Globus pallidus (tissue), 1 donor: ENCODE data around the gene PLXDC2.

ENCODE experiments used
- DNase-seq: peaks from one replicate; pipeline ENCODE4 v3.0.0-alpha.2; 2015; ENCODE audit warnings: low spot score

Gene PLXDC2

DNA sequence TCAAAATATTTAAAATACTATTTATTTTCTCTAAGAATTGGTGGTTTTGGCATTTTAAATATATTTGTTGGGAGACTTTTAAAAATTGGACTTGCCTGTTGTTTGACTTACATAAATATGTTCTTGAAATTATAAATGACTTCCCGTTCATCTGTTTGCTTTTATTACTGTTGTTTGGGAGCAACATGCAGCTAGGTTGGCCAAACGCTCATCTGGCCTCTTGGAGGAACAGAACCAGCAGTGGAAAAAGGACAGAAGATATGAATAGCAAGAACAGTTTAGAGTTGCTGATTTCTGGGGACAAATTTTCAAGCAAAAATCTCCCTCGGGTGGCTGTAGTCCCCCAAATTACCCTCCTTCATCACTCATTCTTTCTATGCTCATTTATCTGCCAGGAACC lies 41.6 kb downstream of the PLXDC2 start:
- no peak for DNase-seq

DNA sequence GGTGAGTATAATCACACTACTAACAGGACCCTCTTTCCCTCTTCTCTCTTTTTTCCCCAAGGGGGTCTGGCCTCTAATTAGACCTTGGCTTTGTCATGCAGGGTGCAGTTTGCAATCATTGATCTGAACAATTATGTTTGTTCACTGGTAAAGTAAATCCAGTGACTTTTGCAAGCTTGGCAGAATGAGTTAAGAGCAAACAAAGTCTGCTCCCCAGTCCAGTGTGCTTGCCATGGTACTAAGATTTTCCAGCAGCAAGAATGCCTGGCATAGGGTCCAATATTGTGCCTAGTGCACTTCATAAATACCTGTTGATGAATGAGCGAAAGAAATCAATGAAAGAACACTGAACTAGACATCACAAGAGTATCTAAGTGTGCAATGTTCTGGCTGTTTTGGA lies 43.9 kb downstream of the PLXDC2 start:
- no peak for DNase-seq

DNA sequence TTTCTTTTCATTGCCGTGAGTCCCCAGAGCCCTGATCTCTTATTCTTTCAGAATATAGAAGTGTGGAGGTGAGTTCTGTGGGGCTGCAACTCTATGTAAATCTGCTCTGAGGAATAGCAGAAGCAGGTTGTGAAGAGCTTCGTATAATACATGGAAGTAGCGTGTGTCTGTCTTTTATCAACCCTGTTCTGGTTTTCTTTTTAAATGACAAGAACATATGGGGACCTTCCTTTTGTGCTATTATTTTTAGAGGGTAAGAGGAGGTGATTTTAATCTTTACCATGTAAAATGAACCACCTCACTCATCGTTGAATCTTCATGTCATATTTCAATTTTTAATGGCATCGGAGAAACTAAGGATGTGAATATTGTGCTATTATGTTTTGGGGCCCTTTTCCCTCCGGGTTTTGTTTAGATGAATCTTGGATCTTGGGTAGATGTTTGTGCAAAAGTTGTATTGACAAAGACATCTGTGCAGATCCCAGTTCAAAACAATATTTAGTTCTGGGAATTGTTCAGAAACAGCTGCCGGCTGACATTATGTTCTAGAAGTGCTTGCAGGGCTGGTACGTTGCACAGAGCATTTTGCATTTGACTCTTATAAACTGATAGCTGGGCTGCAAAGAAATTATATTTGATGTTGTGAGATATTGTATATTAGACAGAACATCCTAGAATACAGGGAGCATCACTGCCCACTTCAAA lies 46.7 kb downstream of the PLXDC2 start:
- DNase-seq, result no peak

DNA sequence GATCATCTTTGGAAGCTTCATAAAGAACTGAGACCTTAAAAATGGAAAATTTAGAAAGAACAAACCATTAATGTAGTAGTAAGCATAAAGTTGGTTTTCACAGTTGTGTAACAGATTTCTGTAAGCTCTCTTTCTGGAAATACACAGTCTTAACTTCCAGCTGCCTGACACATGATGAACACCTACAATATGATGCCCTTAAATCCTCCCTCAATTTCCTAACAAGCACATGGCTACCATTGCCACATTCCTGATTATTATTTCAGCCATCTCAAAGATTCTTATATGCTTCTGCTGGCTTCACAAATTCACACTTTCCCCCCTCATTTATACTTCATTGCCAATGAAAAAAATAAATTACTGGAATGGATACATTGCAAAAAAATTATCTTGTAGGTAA lies 49.4 kb downstream of the PLXDC2 start:
- DNase-seq, result no peak

DNA sequence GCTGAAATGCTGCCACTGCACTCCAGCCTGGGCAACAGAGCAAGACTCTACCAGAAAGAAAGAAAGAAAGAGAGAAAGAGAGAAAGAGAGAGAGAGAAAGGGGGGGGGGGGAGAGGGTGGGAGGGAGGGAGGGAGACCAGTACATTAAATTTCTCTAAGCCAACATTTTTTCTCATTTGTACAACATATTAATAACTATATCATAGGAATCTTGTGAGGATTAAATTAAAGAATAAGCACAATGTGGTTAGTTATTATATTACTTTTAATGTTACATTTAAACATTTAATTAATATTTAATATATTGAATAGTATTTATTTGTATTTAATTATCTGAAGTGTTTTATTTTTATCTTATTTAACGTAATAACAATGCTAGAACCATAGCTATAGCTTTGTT lies 53.1 kb downstream of the PLXDC2 start:
- DNase-seq, result no peak

DNA sequence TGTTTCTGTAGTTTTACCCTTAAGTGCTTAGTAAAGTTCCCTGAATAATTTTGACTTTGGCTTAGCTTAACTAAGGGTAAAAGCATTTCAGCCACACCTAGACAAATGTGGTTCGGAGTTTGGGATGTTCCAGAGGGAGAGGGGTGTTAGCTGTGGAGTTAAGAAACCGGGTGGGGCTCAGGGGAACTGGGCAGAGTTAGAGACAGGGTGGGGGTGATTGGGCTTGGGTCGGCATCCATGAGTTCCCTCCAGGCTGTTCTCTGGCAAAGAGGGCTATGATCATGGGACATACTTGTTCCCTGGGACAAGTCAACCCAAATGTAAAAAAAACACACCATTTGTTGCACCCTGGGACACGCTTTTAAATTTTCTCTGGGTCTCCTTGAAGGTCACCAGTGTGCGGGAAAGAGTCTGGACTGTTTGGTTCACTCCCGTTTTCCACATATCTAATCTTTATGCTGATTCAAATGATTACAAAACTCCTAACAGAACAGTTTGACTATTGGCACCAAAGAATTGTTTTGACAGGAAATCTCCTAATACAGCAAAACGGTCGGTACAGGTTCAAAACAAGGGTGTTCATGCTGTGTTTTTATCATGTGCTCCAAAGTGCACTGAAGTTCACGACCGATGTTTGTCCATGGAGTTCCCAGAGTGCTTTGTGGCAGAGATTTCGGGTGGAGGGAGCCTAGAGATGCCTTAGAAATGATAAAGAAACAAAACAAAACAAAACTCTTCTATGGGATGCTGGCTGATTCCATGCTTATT lies 56.5 kb downstream of the PLXDC2 start:
- no peak for DNase-seq

DNA sequence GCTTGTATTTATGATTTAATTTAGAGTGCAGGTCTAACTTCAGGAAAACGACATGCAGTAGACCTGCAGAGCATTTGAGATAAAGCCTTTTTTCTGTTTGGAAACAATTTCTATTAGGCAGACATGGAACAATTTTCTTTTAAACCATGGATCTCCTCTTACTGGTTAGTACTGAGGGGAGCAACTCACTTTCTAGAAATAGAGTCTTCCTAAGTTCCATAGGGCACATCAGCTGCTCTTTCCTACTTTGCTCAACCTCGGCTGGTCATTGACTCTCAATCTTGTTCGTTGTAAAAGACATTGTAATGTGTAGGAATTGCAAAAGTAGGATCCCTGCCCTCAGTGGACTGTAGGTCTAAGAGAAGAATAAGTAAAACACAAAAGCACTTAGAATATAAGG lies 58.0 kb downstream of the PLXDC2 start:
- no peak for DNase-seq

DNA sequence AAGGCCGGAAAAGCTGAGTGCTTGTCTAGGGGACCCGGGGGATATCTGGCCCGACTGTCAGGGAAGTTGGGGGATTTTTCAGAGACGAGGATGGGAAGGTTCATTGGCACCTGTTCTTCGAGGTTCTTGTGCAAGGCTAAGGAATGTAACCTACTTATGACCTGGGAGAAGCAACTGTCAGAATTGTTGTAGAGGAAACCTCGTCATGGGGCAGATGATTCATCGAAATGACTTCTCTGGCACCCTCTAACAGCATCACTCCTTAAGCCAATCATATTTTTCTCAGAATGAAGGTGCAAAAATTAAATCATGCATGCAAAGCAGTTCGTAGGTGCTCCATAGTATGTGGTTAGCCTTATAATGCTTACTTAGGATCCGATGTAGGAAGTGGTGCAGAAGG lies 58.6 kb downstream of the PLXDC2 start:
- no peak for DNase-seq

DNA sequence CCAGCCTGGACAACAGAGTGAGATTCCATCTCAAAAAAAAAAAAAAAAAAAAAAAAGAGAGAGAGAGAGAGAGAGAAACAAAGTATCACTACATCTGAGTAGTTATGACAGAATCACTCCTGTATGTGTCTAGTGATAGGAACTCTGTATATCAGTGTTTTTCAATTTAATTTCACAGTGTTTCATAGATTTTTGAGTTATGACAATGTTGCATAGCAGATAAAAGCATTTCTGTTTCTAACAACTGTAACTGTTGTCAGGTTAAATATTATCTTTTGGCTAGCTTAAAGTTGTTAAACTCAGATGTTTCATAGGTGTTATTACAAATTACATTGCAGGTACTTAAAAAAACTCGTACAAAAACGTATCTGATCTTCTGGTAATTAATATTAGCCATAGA lies 60.3 kb downstream of the PLXDC2 start:
- DNase-seq, result no peak

DNA sequence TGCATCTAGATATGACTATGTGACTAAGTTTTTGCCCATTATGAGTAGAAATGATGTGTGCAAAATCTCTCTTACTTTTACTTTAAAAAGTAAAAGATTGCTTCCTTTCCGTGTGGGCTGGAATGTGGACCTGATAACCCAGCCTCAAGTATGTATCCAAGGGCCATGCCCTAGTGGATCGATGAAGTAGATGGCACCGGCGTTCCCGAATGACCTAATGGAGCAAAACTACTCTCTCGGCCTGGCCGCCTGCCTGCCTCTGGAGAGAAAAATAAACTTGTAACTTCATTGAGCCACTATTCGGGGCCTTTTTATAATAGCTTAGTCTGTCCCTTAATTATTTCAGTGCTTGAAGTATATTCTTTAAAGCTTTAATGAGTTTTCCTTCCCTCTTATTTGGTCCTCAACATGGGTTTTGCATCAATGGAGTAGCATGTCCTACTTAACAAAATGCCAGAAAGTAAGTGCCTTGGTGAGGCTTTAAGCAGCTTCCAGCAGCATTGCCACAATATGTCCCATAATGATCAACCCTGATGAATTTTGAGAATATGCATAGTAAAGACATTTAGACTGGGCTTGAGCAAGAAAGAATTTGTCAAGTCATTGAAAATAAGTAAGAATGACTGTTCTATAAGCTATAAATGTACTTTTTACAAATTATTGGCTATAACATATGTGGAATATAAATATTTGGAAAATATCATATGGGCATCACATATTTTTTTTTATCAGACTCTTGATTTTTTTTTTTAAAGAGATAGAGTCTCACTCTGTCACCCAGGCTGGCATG lies 61.4 kb downstream of the PLXDC2 start:
- no peak for DNase-seq

DNA sequence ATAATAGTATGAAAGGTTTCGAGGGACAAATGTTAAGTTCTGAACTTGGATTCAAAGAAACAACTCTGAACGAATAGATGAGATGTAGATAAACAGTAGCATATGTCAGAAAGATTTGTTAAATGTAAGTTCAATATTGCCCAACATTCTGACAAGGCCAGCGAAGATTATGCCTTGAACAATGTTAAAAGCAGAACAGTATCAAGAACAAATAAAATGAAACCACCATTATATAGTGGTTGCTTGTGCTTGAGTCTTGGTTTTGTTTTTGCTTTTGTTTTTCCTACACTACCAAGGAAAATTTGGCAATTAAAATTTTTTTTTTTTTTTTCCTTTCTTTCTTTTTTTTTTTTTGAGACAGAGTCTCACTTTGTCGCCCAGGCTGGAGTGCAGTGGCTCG lies 66.4 kb downstream of the PLXDC2 start:
- no peak for DNase-seq

DNA sequence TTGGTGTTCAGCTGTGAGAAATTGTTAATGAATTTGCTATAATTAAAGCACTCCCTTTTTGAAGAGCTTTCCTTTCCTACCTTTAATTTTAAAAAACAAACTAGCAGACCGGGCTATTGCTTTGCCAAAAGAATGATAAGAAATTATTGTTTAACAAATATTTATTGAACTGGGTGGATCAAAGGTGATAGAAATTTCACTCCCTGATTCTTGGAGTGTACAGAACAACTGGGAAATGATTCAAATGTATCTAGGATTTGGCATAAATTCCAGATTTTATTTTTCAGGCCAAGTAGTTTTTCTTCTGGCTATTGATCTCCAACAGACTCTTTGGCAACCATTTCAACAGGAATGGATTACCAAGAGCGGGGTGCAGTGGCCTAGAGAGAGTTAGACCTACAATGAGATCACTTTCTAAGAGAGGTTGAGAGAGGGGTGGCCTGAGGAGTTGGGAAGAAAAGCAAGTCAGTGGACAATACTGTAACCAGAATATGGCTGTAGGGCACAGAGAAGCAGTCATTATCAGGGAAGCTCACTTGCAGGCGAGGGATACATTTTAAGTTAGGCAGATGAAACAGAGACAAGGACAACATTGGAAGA lies 71.9 kb downstream of the PLXDC2 start:
- DNase-seq, result no peak

DNA sequence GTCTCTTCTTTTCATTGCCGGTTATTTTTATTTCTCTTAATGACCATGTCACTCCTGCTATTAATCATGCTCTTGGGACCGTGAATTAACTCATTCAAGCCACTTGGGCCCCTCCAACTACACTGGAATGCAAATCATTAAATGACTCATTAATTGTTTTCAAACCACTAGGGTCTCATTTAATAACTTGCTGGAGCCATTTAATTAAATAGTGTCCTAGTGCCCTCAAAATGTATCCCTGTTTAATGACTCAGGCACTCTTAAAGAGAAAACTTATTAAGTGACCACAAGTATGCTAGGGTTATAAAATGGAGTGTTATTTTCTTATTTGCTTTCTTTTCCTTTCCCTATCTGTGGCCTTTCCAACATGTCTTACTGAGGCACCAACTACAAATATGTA lies 73.0 kb downstream of the PLXDC2 start:
- no peak for DNase-seq

DNA sequence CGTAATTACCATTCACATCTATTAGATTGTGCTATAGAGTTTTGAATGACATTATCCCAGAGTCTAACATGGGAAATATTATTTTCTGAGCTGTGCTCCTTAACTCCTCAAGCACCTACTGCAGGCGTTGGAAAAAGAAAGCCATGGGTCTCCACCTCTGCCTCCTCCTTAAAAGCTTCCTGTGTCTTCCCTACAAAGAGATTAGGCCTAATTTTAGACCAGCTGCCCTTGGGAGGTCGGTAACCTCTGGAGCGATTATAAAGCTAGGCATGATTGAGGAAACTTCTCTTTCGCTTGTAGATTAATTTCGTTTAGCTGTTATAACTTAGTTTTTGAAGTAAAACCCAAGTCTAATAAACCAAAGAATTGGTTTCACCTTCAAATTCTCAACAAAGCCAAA lies 75.2 kb downstream of the PLXDC2 start:
- no peak for DNase-seq

DNA sequence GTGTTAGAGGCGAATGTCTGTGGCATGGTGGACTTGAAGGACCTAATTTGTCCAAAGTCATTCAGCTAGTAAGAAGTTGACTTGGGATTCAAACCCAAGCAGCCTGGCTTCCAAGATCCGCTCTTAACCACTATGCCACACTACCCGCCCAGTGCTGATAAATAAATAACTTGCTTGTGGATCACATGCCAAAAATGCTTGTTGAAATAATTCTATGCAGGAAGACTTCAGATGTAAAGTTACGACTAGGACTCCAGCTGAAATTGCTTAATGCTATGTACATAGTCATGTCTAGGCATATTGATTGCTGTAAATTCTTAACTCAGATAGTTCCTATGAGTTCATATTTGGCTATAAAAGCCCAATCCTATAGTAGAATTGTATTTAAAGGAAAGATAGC lies 76.0 kb downstream of the PLXDC2 start:
- peak; percentile 29 for DNase-seq

DNA sequence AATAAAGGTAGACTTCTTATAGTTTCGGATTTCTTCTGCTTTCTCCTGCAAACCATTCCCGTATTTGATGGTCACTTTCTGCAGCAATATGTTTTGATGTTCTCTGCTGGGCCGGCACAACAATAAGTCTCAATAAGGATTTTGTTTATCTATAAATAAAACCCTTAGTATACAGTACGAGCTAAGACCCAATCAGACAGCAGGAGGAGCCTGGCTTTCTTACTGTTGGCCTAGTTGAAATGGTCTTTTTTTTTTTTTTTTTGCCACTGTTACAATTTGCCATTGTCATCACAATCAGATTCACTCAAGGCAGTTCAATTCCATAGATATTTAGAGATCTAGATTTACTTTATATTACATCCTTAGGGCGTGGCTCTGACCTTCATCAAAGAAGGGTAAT lies 76.4 kb downstream of the PLXDC2 start:
- DNase-seq, result peak; percentile 66

DNA sequence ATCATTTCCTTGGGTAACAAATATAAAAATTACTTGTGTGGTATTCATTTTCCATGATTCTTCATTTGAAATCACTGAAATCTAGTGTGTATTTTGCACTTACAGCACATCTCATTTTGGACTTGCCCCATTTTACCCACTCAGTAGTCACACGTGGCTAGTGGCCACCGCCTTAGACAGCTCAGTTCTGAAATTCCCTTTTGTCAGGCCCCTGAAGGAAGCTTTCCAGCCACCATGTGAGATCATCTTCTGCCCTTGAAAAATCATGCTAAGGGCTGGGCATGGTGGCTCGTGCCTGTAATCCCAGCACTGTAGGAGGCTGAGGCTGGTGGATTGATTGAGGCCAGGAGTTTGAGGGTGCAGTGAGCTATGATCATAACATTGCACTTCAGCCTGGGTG lies 79.3 kb downstream of the PLXDC2 start:
- no peak for DNase-seq

DNA sequence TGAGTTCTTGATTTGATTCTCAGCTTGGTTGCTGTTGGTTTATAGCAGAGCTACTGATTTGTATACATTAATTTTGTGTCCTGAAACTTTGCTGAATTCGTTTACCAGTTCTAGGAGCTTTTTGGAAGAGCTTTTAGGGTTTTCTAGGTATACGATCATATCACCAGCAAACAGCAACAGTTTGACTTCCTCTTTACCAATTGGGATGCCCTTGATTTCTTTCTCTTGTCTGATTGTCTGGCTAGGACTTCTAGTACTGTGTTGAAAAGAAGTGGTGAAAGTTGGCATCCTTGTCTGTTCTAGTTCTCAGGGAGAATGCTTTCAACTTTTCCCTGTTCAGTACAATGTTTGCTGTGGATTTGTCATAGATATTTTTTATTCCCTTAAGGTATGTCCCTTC lies 86.2 kb downstream of the PLXDC2 start:
- DNase-seq, result no peak

DNA sequence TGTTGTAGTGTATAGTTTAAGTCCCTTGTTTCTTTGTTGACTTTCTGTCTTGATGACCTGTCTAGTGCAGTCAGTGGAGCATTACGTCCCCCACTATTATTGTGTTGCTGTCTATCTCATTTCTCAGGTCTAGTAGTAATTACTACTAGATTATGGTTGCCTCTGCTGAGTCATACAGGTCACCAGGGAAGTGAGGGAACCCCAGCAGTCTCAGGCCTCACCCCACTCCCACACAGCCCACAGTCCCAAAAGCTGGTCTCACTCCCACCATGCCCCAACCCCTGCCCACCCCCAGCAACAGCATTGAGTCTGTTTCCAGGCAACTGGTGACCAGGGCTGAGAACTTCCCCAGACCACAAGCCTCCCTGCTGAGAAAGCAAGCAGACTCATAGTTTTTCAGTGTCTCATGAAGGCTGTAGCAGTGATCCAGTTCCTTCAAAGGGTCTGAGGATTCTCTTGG lies 88.0 kb downstream of the PLXDC2 start:
- no peak for DNase-seq

DNA sequence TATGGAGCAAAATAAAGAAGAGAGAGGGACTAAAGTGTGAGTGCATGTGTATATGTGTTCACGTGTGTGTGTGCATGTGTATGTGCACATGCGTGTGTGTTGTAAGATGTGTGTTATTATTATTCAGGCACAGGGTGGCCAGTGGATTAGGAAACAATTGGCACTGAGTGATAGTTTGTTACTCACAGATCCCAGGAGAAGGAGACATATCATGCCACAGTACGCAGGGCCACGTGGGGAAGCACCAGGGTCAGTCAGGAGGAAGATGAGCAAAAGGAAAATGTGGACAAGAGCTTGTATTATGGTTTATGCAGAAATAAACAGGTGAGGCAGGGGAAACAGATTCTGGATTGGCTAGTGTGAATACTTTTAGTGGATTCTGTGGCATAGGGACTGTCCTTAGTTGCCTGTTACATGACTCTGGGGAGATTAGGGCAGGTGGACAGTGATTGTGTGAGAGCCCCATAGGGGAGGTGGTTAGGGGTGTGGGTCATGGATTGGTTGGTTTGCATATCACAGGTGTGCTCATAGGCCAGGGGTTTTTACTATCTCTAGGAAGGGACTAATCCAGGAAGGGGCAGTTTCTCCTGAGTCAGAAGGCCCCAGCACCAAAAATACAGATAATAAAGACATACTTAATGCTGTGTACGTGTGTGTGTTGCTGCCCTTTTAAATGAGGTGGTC lies 90.0 kb downstream of the PLXDC2 start:
- no peak for DNase-seq

DNA sequence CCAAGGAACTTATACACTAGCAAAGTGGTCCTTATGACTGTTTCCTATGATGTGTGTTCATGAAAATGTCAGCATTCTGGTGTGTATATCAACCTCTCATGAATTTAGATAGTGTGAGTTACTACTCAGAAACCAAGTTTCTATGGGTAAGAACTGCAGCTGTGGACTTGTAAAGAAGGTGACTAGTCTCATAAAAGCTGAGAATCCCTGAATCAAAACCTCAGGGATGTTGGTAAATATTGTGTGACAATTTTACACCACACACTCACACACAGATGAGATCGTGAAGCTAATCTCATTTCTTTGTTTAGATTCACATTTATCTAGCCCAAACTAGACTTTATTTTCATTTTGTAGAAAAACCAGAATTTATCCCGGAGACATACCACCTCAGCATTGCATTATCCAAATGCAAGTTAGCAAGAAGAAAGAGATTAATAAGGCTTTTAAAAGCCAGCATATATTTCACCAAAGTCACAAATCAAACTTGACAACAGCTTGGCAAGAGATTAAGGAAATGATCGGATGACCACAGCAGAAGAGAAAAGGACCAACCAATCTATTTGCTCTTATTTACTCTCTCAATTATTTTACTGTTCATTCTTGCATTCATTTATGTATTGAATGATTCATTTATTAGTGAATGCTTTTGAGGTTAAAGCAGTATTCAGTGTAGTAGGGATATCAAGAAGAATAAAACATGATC lies 92.9 kb downstream of the PLXDC2 start:
- no peak for DNase-seq
